Stimulated activated naive CD8-positive, alpha-beta T cell treated with anti-CD3 and anti-CD28 coated beads, Interleukin-15, Interleukin-2, amounts not matched to agents 100 ng/mL and 50 ng/mL, for 24 hours (primary cell): Measurements from ENCODE around the gene MAPKBP1.

ENCODE experiments used
- H3K27ac Mint-ChIP-seq: one replicate; pipeline ENCODE4 v1.8.0; 2021; ENCODE audit warnings: mild to moderate bottlenecking, mixed read lengths
- H3K27me3 Mint-ChIP-seq: one replicate; pipeline ENCODE4 v1.8.0; 2021; ENCODE audit warnings: mixed read lengths
- H3K36me3 Mint-ChIP-seq: one replicate; pipeline ENCODE4 v1.8.0; 2021; ENCODE audit warnings: low read depth, mixed read lengths
- H3K4me1 Mint-ChIP-seq: one replicate; pipeline ENCODE4 v1.8.0; 2021; ENCODE audit warnings: low read depth, mixed read lengths
- H3K4me3 Mint-ChIP-seq: one replicate; pipeline ENCODE4 v1.8.0; 2021; ENCODE audit warnings: mild to moderate bottlenecking, mixed read lengths
- H3K9me3 Mint-ChIP-seq: one replicate; pipeline ENCODE4 v1.8.0; 2021; ENCODE audit warnings: mixed read lengths

Gene MAPKBP1

DNA sequence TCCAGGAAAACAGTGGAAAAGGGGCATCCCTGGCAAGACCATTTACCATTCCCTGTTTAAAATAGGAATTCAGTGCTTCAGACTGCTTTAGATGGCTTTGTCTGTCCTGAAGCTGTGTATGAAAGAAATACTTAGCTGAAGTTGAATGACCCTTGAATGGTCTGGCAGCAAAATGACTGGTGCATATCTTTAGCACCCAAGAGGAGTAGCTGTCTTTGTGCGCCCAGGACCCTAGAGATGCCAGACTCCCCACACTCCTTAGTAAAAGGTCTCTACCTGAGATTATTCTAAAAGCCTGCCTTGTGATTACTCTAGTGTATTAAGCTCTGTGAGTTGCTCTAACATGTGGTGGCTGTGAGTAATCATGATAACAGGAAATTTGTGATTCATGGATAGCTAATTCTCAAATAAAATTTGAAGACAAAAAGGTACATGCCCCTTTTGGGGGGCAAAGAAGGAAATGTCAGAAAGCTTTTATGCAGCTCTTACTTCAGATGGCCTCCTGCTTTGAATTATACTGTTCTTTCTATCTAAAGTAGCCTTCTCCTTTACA, 3.2 kb downstream of the MAPKBP1 start:
- no peaks in the 10 kb centered on the region for H3K9me3 Mint-ChIP-seq

DNA sequence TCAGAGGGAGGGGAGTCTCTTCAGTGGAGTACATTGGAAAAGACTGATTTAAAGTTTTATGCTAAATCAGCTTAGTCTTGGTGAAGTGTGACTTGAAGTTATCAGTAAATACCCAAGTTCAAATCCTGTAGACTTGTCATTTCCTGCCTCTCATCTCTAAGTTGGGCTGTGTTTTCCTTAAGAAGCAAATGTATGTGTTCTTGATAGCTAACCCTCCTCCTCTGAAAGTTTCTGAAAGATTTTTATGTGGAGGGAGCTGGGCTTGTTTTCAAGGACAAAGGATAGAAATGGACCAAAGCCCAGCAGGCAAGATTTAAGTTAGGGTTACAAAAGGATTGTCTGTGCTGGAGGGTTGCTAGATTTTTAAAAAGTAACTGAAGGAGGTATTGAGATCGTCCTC, 4.2 kb downstream of the MAPKBP1 start:
- Mint-ChIP-seq H3K4me3 (no peak overlapping the region), H3K36me3 (peaks cover 15% of the 10 kb centered on the region), H3K27me3 (no peaks in the 10 kb centered on the region), H3K4me1 (peaks cover 78% of the 10 kb centered on the region), H3K9me3 (no peaks in the 10 kb centered on the region), H3K27ac (no peak overlapping the region)

More for the DNA sequence above, 3.2 kb downstream of the MAPKBP1 start:
- Mint-ChIP-seq H3K27me3 (no peaks in the 10 kb centered on the region), H3K27ac (no peak overlapping the region), H3K36me3 (peaks cover 12% of the 10 kb centered on the region), H3K4me3 (no peak overlapping the region), H3K4me1 (peaks cover 80% of the 10 kb centered on the region)

DNA sequence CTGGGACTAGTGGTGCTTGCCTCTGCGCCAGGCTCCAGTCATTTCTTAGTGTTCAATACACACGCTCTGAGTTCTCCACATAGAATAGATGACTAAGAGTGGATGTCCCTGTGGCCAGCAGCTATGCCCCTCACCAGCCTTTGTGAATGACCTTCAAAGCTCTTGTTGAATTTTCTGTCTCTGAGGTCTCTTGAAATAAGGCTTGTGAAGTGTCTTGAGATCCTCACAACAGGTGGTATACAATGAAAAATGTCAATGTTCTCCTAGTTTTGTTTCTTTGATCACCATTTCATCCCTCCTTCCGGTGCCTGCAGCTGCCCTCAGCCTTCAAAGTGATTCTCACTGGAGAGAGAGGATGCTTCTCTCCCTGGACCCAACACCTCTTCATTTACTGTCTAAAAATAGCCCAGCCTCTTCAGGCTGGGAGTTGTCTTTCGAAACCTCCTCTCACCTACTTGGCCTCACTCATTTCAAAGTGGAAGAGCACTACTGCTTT, 5.4 kb downstream of the MAPKBP1 start:
- H3K9me3 Mint-ChIP-seq = no peaks in the 10 kb centered on the region
- H3K4me3 Mint-ChIP-seq = no peak overlapping the region
- H3K4me1 Mint-ChIP-seq = peaks cover 74% of the 10 kb centered on the region
- peak overlapping the region; percentile 37 for H3K27ac Mint-ChIP-seq
- peaks cover 15% of the 10 kb centered on the region for H3K36me3 Mint-ChIP-seq
- no peaks in the 10 kb centered on the region for H3K27me3 Mint-ChIP-seq

DNA sequence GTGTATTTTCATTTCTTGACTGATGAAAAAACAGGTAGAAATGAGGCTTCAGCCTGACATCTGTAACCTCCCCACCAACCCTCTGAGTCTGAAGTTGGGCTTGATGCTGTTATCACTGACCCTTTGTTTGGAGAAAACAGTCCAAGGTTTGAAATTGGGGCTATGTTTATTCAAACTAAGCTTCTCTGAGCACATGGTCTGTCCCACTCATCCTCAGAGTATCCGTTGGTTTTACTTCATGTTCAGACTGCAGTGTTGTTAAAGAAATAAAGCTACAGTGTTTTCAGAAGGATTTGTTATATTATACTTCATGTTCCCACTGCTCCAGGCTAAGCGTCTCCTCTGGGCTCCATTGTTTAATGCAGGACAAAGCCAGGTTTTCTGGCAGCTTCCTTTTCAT, 6.0 kb downstream of the MAPKBP1 start:
- Mint-ChIP-seq H3K4me3 (no peak overlapping the region), H3K4me1 (peaks cover 69% of the 10 kb centered on the region), H3K27me3 (no peaks in the 10 kb centered on the region), H3K27ac (peak overlapping the region; percentile 37), H3K36me3 (peaks cover 15% of the 10 kb centered on the region), H3K9me3 (no peaks in the 10 kb centered on the region)

DNA sequence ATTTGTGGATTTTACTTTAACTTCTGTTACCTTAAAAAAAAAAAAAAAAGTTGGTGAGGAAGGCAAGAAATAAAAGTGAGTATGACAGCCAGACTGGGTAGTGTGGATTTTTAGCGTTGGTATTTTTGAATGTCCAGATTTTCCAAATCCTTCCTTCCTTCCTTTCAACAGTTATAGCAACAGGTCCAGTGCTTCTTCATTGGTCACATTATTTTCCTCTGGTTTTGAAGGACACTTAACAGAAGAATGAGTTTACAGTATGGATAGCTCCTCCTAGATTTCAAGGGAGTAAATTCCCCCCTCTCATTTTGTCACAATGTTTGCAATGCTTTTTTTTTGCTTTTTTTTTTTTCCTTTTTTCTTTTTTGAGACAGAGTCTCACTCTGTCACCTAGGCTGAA, 6.4 kb downstream of the MAPKBP1 start:
- Mint-ChIP-seq H3K27ac (no peak overlapping the region), H3K9me3 (no peaks in the 10 kb centered on the region), H3K27me3 (no peaks in the 10 kb centered on the region), H3K4me3 (no peak overlapping the region), H3K4me1 (peaks cover 64% of the 10 kb centered on the region), H3K36me3 (peaks cover 15% of the 10 kb centered on the region)

DNA sequence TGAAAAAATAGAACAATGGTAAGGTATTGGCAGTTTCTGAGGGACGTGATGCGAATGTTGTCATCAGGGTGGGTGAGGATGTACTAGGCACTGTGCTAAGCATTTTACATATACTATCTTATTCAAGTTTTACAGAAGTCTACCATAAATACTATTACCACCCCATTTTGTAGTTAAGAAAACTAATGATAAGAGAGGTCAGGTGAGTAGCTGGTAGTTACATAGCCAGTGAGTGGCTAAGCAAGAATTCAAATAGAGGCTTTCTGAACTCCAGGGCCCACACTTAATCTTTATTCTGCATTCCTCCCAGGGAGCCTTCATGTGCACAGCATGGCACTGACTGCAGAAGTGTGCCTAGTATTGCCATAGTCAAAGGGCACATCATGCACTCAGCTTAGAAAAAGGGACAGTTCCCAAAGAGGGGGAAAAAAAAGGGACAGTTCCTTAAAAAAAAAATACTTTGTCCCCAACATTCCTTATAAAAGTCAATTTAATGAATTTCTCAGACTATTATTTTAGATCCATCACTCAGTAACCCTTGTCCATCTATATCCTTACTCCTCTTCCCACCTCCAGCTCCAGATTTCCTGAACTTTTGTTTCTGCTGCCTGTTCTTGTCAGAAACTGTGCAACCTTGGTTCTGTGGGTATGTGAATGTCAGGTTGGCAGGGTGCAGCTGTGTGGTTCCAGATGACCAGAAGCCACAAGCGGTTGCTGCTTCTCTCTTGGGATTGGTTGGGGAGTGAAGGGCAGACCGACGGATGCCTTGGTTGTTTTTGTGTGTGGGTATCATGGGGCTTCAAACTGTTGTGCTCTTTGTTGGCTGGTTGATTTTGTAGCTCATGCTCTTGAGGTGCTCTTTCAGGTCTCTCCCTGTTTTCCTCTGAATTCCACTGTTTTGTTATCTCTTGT, 8.3 kb downstream of the MAPKBP1 start:
- Mint-ChIP-seq H3K27ac (peak overlapping the region; percentile 18), H3K4me1 (peaks cover 45% of the 10 kb centered on the region), H3K9me3 (no peaks in the 10 kb centered on the region), H3K27me3 (no peaks in the 10 kb centered on the region), H3K4me3 (no peak overlapping the region), H3K36me3 (peaks cover 15% of the 10 kb centered on the region)

DNA sequence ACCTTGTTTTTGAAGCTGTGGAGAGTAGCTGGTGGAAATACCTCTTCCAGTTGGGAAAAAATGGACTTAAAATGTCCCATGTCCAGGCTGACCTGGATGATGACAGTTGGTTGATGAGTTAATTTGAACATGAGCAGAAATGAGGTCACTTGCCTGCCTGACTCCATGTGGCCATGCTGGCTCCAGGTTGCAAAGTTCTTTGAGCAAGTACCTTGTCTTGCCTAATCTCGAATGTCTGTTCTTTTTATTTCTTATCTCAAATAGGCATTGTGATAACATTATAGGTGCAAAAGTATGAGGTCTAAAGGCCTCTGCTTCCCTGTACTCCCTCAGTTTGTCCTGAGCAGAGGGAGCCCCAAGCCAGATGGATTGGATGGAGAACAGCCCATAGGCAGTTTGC, 9.0 kb downstream of the MAPKBP1 start:
- no peak overlapping the region for H3K27ac Mint-ChIP-seq
- H3K9me3 Mint-ChIP-seq = no peaks in the 10 kb centered on the region
- H3K36me3 Mint-ChIP-seq = peaks cover 15% of the 10 kb centered on the region
- H3K4me3 Mint-ChIP-seq = no peak overlapping the region
- H3K27me3 Mint-ChIP-seq = no peaks in the 10 kb centered on the region
- H3K4me1 Mint-ChIP-seq = peaks cover 40% of the 10 kb centered on the region

DNA sequence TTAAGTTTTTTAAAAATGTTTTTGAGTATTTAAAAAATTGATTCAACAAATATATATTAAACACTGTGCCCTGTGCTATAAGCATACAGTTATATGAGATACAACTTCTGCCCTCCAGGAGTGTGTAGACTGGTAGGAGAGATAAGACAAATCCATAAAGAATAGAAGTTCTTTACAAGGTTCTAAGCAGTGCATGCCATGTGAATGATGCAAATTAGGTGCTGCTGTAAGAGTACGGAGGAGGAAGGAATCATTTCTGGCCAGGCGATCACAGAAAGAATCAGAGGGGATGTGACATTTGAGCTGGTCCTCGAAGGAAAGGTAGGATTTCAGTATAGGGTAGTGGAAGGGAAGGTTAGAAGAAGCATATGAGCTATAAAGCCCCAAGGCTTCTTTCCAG, 14.0 kb downstream of the MAPKBP1 start:
- peaks cover 41% of the 10 kb centered on the region for H3K4me1 Mint-ChIP-seq
- H3K27ac Mint-ChIP-seq = no peak overlapping the region
- no peaks in the 10 kb centered on the region for H3K27me3 Mint-ChIP-seq
- H3K9me3 Mint-ChIP-seq = no peaks in the 10 kb centered on the region
- H3K36me3 Mint-ChIP-seq = peaks cover under 1% of the 10 kb centered on the region
- no peak overlapping the region for H3K4me3 Mint-ChIP-seq

DNA sequence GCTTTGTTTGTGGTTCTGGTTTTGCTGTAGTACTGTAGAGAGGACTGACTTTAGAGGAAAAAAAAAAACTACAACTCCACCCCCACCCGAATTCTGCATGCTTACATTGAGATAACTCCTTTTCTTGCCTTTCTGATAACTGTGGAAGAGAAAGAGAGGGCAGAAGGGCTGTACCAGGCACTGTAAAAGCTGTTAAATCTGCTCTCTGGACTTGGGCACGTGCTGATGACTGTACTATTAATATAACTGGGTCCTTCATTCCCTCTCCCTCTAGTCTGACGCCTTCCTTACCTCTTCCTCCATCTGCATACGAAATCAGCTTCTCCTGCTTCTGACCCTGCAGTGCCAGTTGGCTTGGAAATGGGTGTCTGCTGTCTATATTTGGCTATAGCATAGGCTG, 15.0 kb downstream of the MAPKBP1 start:
- H3K4me3 Mint-ChIP-seq = no peak overlapping the region
- no peaks in the 10 kb centered on the region for H3K9me3 Mint-ChIP-seq
- H3K36me3 Mint-ChIP-seq = no peaks in the 10 kb centered on the region
- no peaks in the 10 kb centered on the region for H3K27me3 Mint-ChIP-seq
- peaks cover 40% of the 10 kb centered on the region for H3K4me1 Mint-ChIP-seq
- no peak overlapping the region for H3K27ac Mint-ChIP-seq

DNA sequence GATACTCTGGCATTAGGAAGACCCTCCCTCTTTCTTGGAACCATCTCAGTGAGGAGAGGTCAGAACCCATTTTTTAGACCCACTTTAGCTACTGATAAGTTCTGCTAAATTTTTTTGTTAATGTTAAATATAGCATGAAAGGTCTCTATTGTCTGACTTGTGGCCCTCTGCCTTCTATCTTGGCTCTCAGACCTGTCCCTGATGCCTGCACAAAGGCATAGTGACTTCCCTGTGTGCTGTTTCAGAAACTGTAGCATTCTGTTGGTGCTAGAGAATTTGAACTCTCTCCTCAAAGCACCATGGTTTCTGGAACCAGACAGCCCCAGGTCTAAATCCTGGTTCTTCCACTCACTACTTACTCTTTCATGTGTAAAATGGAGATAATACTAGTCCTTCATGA, 15.4 kb downstream of the MAPKBP1 start:
- Mint-ChIP-seq H3K4me3 (no peak overlapping the region), H3K4me1 (peaks cover 40% of the 10 kb centered on the region), H3K27me3 (no peaks in the 10 kb centered on the region)

DNA sequence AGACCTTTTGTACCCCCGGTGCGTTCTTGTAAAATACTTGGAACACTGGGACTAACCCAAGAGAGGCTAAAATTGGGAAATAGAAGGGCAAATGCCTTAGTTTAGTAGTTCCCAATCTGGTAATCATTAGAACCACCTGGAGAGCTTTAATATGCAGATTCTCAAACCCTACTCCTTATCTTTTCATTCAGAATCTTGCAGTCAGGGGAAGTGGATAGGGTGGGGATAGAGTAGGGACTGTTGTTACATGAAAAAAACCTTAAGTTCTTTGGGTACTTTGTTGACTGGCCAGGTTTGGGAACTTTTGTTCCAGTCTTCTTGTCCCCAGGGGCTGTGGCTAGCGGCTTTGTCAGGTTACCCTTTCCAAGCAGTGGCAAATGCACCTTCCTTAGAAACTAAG, 15.9 kb downstream of the MAPKBP1 start:
- H3K27me3 Mint-ChIP-seq = no peaks in the 10 kb centered on the region
- H3K4me1 Mint-ChIP-seq = peaks cover 42% of the 10 kb centered on the region
- no peak overlapping the region for H3K4me3 Mint-ChIP-seq
- no peak overlapping the region for H3K27ac Mint-ChIP-seq
- H3K9me3 Mint-ChIP-seq = no peaks in the 10 kb centered on the region
- no peaks in the 10 kb centered on the region for H3K36me3 Mint-ChIP-seq

More for the DNA sequence above, 15.4 kb downstream of the MAPKBP1 start:
- no peak overlapping the region for H3K27ac Mint-ChIP-seq
- H3K36me3 Mint-ChIP-seq = no peaks in the 10 kb centered on the region
- no peaks in the 10 kb centered on the region for H3K9me3 Mint-ChIP-seq

DNA sequence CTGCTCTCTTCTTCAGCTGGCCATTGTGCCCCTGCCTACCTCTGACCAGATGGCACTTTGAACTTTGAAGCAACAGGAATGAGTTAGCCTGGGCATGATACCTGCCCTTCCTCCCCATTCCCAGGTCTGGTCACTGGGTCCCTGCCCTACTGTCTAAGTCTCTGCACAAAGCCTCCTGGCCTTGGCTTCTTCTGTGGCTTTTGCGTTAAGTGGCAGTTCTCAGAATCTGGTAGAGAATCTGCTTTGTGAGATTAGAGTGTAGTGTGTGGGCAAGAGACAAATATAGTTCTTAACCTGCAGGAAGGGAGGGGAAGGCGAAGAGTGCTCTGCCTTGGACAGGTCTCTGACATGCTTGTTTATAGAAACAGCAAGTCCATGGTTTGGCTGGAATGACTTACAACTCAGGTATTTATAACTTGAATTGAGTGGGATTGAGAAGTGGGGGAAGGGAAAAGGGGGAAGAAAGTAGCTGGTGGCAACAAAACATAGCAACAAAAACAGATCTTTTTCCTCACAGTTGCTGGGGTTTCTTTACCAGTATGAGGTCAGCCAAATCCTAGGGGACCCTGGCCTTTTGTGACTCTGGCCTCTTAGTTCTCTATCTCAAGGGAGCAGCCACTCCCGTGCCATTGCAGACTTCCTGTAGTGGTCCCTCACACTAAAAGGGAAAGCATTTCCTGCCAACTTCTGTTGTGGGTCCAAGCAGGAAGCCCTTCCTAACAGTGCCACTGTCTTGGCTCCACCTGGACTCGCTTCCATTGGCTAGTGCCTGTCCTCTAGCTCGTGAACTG, 16.7 kb downstream of the MAPKBP1 start:
- no peaks in the 10 kb centered on the region for H3K9me3 Mint-ChIP-seq
- H3K27ac Mint-ChIP-seq = peak overlapping the region; percentile 75
- no peaks in the 10 kb centered on the region for H3K27me3 Mint-ChIP-seq
- no peak overlapping the region for H3K4me3 Mint-ChIP-seq
- H3K36me3 Mint-ChIP-seq = no peaks in the 10 kb centered on the region
- H3K4me1 Mint-ChIP-seq = peaks cover 48% of the 10 kb centered on the region

DNA sequence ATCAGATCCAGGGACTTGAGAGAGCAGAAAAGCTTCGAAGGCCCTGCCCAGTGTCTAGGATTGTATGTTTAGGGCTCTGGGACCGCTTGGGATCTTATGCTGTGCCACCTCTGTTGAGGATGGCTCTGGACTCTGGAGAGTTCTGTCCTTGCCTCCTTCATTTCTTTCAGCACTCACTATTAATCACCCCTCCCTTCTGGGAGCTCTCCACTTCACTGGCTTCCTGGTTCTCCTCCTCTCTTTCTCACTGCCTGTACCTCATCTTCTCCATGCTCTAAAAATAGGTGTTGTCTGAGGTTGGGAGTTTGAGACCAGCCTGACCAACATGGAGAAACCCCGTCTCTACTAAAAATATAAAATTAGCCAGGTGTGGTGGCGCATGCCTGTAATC, 17.3 kb downstream of the MAPKBP1 start:
- Mint-ChIP-seq H3K9me3 (no peaks in the 10 kb centered on the region), H3K27me3 (no peaks in the 10 kb centered on the region), H3K4me3 (no peak overlapping the region), H3K4me1 (peaks cover 53% of the 10 kb centered on the region), H3K36me3 (no peaks in the 10 kb centered on the region), H3K27ac (peak overlapping the region; percentile 41)

DNA sequence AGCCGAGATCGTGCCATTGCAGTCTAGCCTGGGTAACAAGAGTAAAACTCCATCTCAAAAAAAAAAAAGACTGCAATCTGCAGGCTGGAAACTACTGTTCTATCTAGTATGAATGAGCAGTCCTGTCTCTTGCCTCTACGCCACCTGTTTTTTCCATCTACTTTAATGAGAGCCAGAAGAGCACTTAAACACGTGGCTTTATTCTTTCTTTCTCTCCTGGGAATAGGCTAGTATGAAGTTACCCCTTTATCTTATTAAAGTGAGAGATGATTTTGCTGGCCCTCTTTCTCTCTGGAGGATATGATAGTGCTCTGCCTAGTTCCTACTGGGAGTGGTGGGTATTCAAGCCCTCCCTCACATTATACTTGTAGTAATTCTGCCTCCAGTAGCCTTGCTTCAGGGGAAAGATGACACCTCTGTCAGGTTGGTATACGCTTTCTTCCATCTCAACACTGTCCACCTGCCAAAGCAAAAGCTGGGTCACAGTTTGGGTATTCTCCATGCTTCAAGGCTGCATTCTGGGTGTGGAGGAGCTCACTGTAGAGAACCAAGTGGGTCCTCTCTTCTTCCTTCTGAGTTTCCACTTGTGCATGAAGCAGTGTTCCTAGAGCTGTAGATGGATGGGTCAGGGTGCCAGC, 17.8 kb downstream of the MAPKBP1 start:
- no peaks in the 10 kb centered on the region for H3K36me3 Mint-ChIP-seq
- no peak overlapping the region for H3K4me3 Mint-ChIP-seq
- H3K9me3 Mint-ChIP-seq = no peaks in the 10 kb centered on the region
- H3K27ac Mint-ChIP-seq = no peak overlapping the region
- H3K27me3 Mint-ChIP-seq = no peaks in the 10 kb centered on the region
- peaks cover 57% of the 10 kb centered on the region for H3K4me1 Mint-ChIP-seq
